Common myeloid progenitor, CD34-positive (primary cell): ENCODE data around the gene BEST1. TPM values are rescaled to one million over a fixed set of nuclear protein-coding genes. Genes with fewer than 3 reads are reported as not detected.
A peak's percentile ranks its signal among the peaks of the same experiment; 100 is the strongest.

Experiments
- CTCF ChIA-PET: fragments of 350-600 bp; sonication (Branson Sonifier 250); formaldehyde crosslinking; loops from one replicate; lab custom pipeline; 2021; ENCODE audit warnings: antibody characterized with exemption; lab: Charles Lee
- POLR2A ChIA-PET: fragments of 350-600 bp; sonication (Branson Sonifier 250); formaldehyde crosslinking; loops from one replicate; lab custom pipeline; 2021; ENCODE audit warnings: antibody characterized with exemption; lab: Charles Lee
- DNase-seq, 3 donors: peaks; one replicate each; pipeline versions ENCODE4 v3.0.0 to v3.0.0-alpha.2; 2013
- H3K27ac ChIP-seq, 2 experiments: 1 replicate in 1 of 2; 2 replicates in 1 of 2; pipeline ENCODE4 v1.7.0; 2013; ENCODE audit warnings: inconsistent platforms in 2 of 2, low read length in 2 of 2, mild to moderate bottlenecking in 2 of 2, low read depth in 1 of 2, moderate library complexity in 1 of 2; ENCODE audit not compliant: severe bottlenecking in 2 of 2, insufficient read depth in 1 of 2, poor library complexity in 1 of 2
- H3K27me3 ChIP-seq, 5 experiments: replicated peaks in 2 of 5; 1 replicate in 3 of 5; 2 replicates in 2 of 5; pipeline versions ENCODE4 v1.6.1 to v1.7.0; 2013; ENCODE audit warnings: low read length in 4 of 5, mild to moderate bottlenecking in 2 of 5, moderate library complexity in 2 of 5, inconsistent platforms in 1 of 5; ENCODE audit not compliant: insufficient read depth in 5 of 5, control insufficient read depth in 4 of 5
- H3K36me3 ChIP-seq, 4 experiments: 1 replicate in 2 of 4; 2 replicates in 2 of 4; pipeline versions ENCODE4 v1.6.1 to v1.7.0; 2013; ENCODE audit warnings: low read length in 3 of 4, control low read depth in 1 of 4, mild to moderate bottlenecking in 1 of 4; ENCODE audit not compliant: control insufficient read depth in 4 of 4, insufficient read depth in 4 of 4
- H3K4me1 ChIP-seq, 4 experiments: 1 replicate in 3 of 4; 2 replicates in 1 of 4; pipeline versions ENCODE4 v1.6.1 to v1.7.1; 2013; ENCODE audit warnings: low read length in 3 of 4, mild to moderate bottlenecking in 3 of 4, control low read depth in 1 of 4, inconsistent platforms in 1 of 4, moderate library complexity in 1 of 4; ENCODE audit not compliant: control insufficient read depth in 4 of 4, insufficient read depth in 4 of 4; ENCODE audit errors: control extremely low read depth in 1 of 4
- H3K4me3 ChIP-seq, 7 experiments: 1 replicate in 4 of 7; 2 replicates in 3 of 7; pipeline versions ENCODE4 v1.5.1 to v1.7.0; 2013; ENCODE audit warnings: mild to moderate bottlenecking in 7 of 7, low read length in 6 of 7, moderate library complexity in 6 of 7, inconsistent platforms in 2 of 7, low read depth in 2 of 7, control low read depth in 1 of 7; ENCODE audit not compliant: insufficient read depth in 4 of 7, control insufficient read depth in 1 of 7; ENCODE audit errors: extremely low read depth in 1 of 7
- H3K9me3 ChIP-seq, 5 experiments: 1 replicate in 4 of 5; 2 replicates in 1 of 5; pipeline versions ENCODE4 v1.6.1 to v1.7.1; 2013; ENCODE audit warnings: low read length in 4 of 5, mild to moderate bottlenecking in 2 of 5, inconsistent platforms in 1 of 5, low read depth in 1 of 5, moderate library complexity in 1 of 5; ENCODE audit not compliant: control insufficient read depth in 4 of 5, insufficient read depth in 2 of 5; ENCODE audit errors: control extremely low read depth in 1 of 5
- WGBS: methylation state at CpG from one replicate; pipeline ENCODE4 v1.1.5; 2013; ENCODE audit not compliant: insufficient coverage; 5-methylcytosine and 5-hydroxymethylcytosine counted together
- polyA plus RNA-seq: library from polyadenylated mRNA; unstranded; fragments of 120-200 nt; gene quantifications from one replicate; pipeline ENCODE4 v1.2.1, GENCODE V29; 2013

Gene BEST1
- 3.5 TPM for polyA plus RNA-seq

DNA sequence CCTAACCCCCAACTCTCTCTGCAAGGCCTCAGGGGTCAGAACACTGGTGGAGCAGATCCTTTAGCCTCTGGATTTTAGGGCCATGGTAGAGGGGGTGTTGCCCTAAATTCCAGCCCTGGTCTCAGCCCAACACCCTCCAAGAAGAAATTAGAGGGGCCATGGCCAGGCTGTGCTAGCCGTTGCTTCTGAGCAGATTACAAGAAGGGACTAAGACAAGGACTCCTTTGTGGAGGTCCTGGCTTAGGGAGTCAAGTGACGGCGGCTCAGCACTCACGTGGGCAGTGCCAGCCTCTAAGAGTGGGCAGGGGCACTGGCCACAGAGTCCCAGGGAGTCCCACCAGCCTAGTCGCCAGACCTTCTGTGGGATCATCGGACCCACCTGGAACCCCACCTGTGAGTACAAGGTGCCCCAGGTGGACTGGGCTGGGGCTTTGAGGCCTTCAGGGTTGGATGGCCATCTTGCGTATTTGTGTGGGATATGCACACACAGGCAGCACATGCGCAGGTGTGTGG is at the start of gene BEST1:
Gene BEST1 (plus strand): TSS at position 317 of the 513 bp plus-strand sequence. CDS start 1,456 bp downstream, outside the sequence.
- Histone ChIP-seq H3K9me3 (no peaks in the 10 kb centered on the region), H3K27ac (peak within 1 kb of the TSS in 1 of 2 experiments; percentile 65), H3K27me3 (no peaks in the 10 kb centered on the region), H3K36me3 (no peaks in the 10 kb centered on the region), H3K4me3 (no peak within 1 kb of the TSS), H3K4me1 (peaks cover 0 to 15% (median 9%) of the 10 kb centered on the region in 4 experiments)
- POLR2A ChIA-PET, result interaction anchor here (1.5 kb wide), 1 partner anchor 132 kb away, joined by 3 read pairs; no protein-coding TSS in a partner anchor
- DNase-seq, result no peak
- CTCF ChIA-PET, result interaction anchor here (0.8 to 14.9 kb wide), 11 partner anchors 9 to 158 kb away, joined by 3 to 380 read pairs (median 4); no protein-coding TSS in a partner anchor
- WGBS, result 96% methylated on average over 7 of the region's 8 CpGs

DNA sequence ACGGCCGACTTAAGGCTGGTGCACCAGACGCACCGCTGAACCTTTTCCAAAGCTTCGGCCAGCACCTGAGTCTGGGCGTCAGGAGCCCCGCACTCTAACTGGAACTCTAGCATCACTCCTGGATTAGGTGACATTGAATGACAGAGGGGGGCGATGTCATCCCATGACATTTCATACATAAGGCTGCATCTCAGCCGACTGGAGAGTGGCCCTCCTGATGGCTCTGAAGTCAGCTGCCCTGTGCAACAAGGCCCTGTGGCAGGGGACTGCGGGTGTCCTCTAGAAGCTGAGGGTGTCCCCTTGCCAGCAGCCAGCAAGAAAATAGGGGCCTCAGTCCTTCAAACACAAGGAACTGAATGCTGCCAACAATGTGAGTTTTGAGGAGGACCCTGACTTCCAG is 48.8 kb upstream of the BEST1 start:
- ChIA-PET POLR2A (no interaction called here), CTCF (interaction anchor here (0.9 to 28.6 kb wide), 11 partner anchors 8 to 205 kb away, joined by 3 to 380 read pairs (median 5); partner anchors contain the start of gene BEST1)

DNA sequence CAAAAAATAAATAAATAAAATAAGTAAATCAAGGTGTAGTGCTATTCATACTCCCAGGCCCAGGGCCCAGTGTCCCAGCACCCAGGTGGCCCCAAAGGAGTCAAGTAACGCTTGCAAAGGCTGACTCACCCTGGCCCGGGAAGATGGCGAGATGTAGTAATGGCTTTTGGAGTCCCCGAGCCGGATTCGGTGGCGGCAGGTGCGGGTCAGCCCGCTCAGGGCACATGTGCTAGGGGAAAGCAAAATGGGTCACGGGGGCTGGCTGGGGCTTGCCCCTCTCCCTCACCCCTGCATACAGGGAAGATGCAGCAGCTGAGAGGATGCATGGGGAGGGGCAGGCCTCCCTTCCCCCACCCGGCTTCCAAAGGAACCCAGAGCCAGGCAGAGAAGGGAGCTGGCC is 47.8 kb upstream of the BEST1 start:
- H3K27ac ChIP-seq, result no peak overlapping the region
- H3K4me1 ChIP-seq, result peaks cover 0 to 11% (median 4%) of the 10 kb centered on the region in 4 experiments
- WGBS, result 100% methylated on average over 2 of the region's 11 CpGs
- ChIA-PET CTCF (interaction anchor here (0.9 to 28.6 kb wide), 10 partner anchors 9 to 204 kb away, joined by 3 to 380 read pairs (median 4); partner anchors contain the start of gene BEST1), POLR2A (no interaction called here)
- no peak overlapping the region for H3K4me3 ChIP-seq
- no peaks in the 10 kb centered on the region for H3K9me3 ChIP-seq
- peaks cover 0 to 2% (median 0%) of the 10 kb centered on the region in 5 experiments for H3K27me3 ChIP-seq
- no peaks in the 10 kb centered on the region for H3K36me3 ChIP-seq
- no peak for DNase-seq

More for the DNA sequence above, 48.8 kb upstream of the BEST1 start:
- H3K36me3 ChIP-seq, result no peaks in the 10 kb centered on the region
- H3K9me3 ChIP-seq, result no peaks in the 10 kb centered on the region
- WGBS, result 100% methylated on average over 8 of the region's 10 CpGs
- H3K4me3 ChIP-seq, result no peak overlapping the region
- H3K27me3 ChIP-seq, result peaks cover 0 to 2% (median 0%) of the 10 kb centered on the region in 5 experiments
- no peak for DNase-seq
- H3K4me1 ChIP-seq, result peaks cover 0 to 11% (median 4%) of the 10 kb centered on the region in 4 experiments
- no peak overlapping the region for H3K27ac ChIP-seq

DNA sequence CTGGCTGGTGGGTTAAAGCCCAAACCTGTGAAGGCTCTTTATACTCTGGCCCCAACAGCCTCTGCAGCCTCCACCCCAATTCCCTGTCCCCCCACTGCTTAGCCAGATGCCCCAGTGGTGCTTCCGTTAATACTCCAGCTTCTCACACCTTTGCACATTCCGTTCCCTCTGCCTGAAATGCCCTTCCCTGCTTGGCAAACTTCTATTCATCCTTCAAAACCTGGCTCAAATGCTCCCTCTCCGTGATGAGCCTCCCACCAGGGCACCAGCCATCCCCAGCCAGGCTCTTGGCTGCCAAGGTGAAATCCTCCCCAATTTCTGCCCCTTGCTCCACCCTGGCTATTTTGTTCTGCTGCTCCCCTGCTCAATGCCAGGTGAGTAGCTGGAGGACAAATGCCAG is 46.3 kb upstream of the BEST1 start:
- Histone ChIP-seq H3K27me3 (peaks cover 0 to 2% (median 0%) of the 10 kb centered on the region in 5 experiments), H3K4me1 (peaks cover 0 to 12% (median 7%) of the 10 kb centered on the region in 4 experiments), H3K9me3 (no peaks in the 10 kb centered on the region), H3K4me3 (peak overlapping the region in 4 of 7 experiments; percentile 46 to 76 (median 58)), H3K36me3 (no peaks in the 10 kb centered on the region), H3K27ac (no peak overlapping the region)
- 98% methylated on average over 3 of the region's 3 CpGs for WGBS
- ChIA-PET POLR2A (no interaction called here), CTCF (interaction anchor here (0.8 to 28.6 kb wide), 14 partner anchors 9 to 204 kb away, joined by 3 to 380 read pairs (median 4); partner anchors contain the start of genes BEST1 and RAB3IL1)
- no peak for DNase-seq

DNA sequence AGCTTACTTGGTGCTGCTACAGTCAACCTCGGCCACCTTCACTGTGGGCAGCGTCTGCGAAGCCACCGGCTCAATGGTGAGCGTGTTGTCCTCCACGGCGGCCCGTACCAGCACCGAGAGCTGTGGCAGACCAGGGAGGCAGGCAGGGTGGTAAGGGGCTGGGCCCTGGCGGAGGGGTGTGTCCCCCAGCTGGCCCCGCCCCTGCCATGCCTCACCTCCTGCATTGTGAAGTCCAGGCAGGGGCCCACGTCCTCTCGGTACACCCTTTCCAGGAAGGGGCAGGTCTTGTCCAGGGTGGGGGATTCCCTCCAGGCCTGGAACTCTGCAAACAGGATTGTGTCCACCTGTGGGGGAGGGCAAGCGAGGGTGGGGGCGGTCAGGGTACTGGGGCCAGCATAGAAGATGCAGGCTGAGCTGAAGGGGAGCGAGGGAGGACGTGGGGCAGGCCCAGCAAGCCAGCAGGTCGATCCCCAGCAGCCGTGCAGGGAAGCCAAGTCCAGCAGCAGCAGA is 45.6 kb upstream of the BEST1 start:
- WGBS, result 69% methylated on average over 17 of the region's 19 CpGs
- Histone ChIP-seq H3K4me3 (peak overlapping the region in 4 of 7 experiments; percentile 46 to 76 (median 58)), H3K4me1 (peaks cover 0 to 14% (median 8%) of the 10 kb centered on the region in 4 experiments), H3K9me3 (no peaks in the 10 kb centered on the region), H3K27me3 (peaks cover 0 to 2% (median 0%) of the 10 kb centered on the region in 5 experiments), H3K27ac (no peak overlapping the region), H3K36me3 (no peaks in the 10 kb centered on the region)
- DNase-seq, result peak; percentile 24 to 56 (median 45)
- ChIA-PET CTCF (interaction anchor here (0.8 to 28.6 kb wide), 12 partner anchors 9 to 202 kb away, joined by 3 to 380 read pairs (median 4); partner anchors contain the start of genes BEST1 and RAB3IL1), POLR2A (no interaction called here)

DNA sequence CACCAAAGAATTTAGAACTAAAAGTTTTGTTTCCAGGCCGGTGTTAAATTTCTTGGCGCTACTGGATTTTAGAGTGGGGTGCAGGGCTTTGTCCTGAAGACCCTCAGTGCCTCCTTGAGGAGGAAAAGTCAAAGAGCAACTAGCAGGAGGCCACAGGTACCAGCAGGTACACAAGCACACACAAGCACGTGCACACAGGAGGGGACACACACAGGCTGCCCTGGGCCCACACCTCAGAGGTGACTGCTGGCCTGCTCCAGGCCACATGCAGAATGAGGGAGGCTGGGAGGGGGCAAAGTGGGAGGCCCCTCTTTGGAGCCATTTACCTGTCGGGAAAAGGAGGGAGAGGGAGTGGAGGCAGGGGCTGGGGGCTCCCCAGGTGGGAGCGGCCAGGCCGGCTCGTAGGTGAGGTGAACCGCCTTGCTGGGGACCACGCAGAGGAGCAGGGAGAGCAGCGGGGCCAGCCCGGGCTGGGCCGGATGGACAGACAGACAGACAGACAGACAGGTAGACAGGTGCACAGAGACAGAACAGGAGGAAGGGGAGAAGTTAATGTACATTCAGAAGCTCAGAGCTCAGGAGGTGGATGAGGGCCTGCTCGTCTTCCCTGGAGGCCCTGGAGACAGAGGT is 45.0 kb upstream of the BEST1 start:
- Histone ChIP-seq H3K4me3 (no peak overlapping the region), H3K36me3 (no peaks in the 10 kb centered on the region), H3K27ac (no peak overlapping the region), H3K4me1 (peaks cover 0 to 14% (median 8%) of the 10 kb centered on the region in 4 experiments), H3K27me3 (peaks cover 0 to 2% (median 0%) of the 10 kb centered on the region in 5 experiments), H3K9me3 (no peaks in the 10 kb centered on the region)
- WGBS, result 100% methylated on average over 12 of the region's 13 CpGs
- CTCF ChIA-PET, result interaction anchor here (0.9 to 28.6 kb wide), 9 partner anchors 8 to 201 kb away, joined by 3 to 380 read pairs (median 5); partner anchors contain the start of genes BEST1 and RAB3IL1
- POLR2A ChIA-PET, result no interaction called here
- no peak for DNase-seq
